ENCODE data around the gene CRY1.
A peak's percentile ranks its signal among the peaks of the same experiment; 100 is the strongest.

Gene CRY1

GRCh38 chr12:106954462-106955376 is 138.6 kb downstream of the CRY1 start:
- ATAC-seq: peak; percentile 36
- H3K4me3 Mint-ChIP-seq: peak overlapping the region; percentile 97
- H3K27ac Mint-ChIP-seq: peak overlapping the region; percentile 93
- H3K9me3 Mint-ChIP-seq: peaks cover 3% of the 10 kb centered on the region
- H3K4me1 Mint-ChIP-seq: peaks cover 25% of the 10 kb centered on the region
- H3K36me3 Mint-ChIP-seq: no peaks in the 10 kb centered on the region
- no peaks in the 10 kb centered on the region for H3K27me3 Mint-ChIP-seq

- Mint-ChIP-seq H3K4me1 (peaks cover 25% of the 10 kb centered on the region), H3K27me3 (no peaks in the 10 kb centered on the region), H3K27ac (no peak overlapping the region), H3K9me3 (peaks cover 9% of the 10 kb centered on the region), H3K36me3 (peaks cover 5% of the 10 kb centered on the region), H3K4me3 (no peak overlapping the region)
- no peak for ATAC-seq
These were observed 139.7 kb downstream of the CRY1 start for GRCh38 chr12:106953352-106954250.

GRCh38 chr12:106950591-106950990 is 142.8 kb downstream of the CRY1 start:
- no peak overlapping the region for H3K4me3 Mint-ChIP-seq
- H3K9me3 Mint-ChIP-seq: peaks cover 12% of the 10 kb centered on the region
- no peak overlapping the region for H3K27ac Mint-ChIP-seq
- H3K4me1 Mint-ChIP-seq: peaks cover 5% of the 10 kb centered on the region
- peaks cover 5% of the 10 kb centered on the region for H3K36me3 Mint-ChIP-seq
- no peak for ATAC-seq
- no peaks in the 10 kb centered on the region for H3K27me3 Mint-ChIP-seq

- peaks cover 3% of the 10 kb centered on the region for H3K27me3 Mint-ChIP-seq
- peaks cover 12% of the 10 kb centered on the region for H3K9me3 Mint-ChIP-seq
- peaks cover 5% of the 10 kb centered on the region for H3K36me3 Mint-ChIP-seq
- ATAC-seq: no peak
- H3K4me3 Mint-ChIP-seq: no peak overlapping the region
- no peak overlapping the region for H3K27ac Mint-ChIP-seq
- H3K4me1 Mint-ChIP-seq: no peaks in the 10 kb centered on the region
These were observed 145.9 kb downstream of the CRY1 start for GRCh38 chr12:106947461-106947860.

GRCh38 chr12:106945261-106945851 is 148.0 kb downstream of the CRY1 start:
- peaks cover 12% of the 10 kb centered on the region for H3K27me3 Mint-ChIP-seq
- no peak overlapping the region for H3K27ac Mint-ChIP-seq
- no peaks in the 10 kb centered on the region for H3K4me1 Mint-ChIP-seq
- no peak for ATAC-seq
- peaks cover 5% of the 10 kb centered on the region for H3K36me3 Mint-ChIP-seq
- no peak overlapping the region for H3K4me3 Mint-ChIP-seq
- H3K9me3 Mint-ChIP-seq: peaks cover 12% of the 10 kb centered on the region

GRCh38 chr12:106942775-106943174 is 150.6 kb downstream of the CRY1 start:
- H3K4me1 Mint-ChIP-seq: no peaks in the 10 kb centered on the region
- H3K27me3 Mint-ChIP-seq: peaks cover 30% of the 10 kb centered on the region
- H3K36me3 Mint-ChIP-seq: no peaks in the 10 kb centered on the region
- H3K9me3 Mint-ChIP-seq: peaks cover 3% of the 10 kb centered on the region
- H3K4me3 Mint-ChIP-seq: no peak overlapping the region
- ATAC-seq: no peak
- no peak overlapping the region for H3K27ac Mint-ChIP-seq

GRCh38 chr12:106941481-106942156 is 151.7 kb downstream of the CRY1 start:
- Mint-ChIP-seq H3K4me3 (no peak overlapping the region), H3K36me3 (no peaks in the 10 kb centered on the region), H3K9me3 (no peaks in the 10 kb centered on the region), H3K4me1 (no peaks in the 10 kb centered on the region), H3K27me3 (peaks cover 40% of the 10 kb centered on the region), H3K27ac (no peak overlapping the region)
- ATAC-seq: no peak

Measured in stimulated activated memory B cell treated with anti-CD40 and anti-IgM and Interleukin-4, amounts not matched to agents 10 μg/mL and 1 μg/mL and 100 μg/mL, for 72 hours (primary cell).